Measurements from ENCODE around the gene MAP3K14. TPM values are rescaled to one million over a fixed set of nuclear protein-coding genes. Genes with fewer than 3 reads are reported as not detected.
A peak's percentile ranks its signal among the peaks of the same experiment; 100 is the strongest.

Gene MAP3K14
- total RNA-seq (2013; cell fraction: nucleolus; rRNA removed), result 26.9 and 29.0 TPM in 2 replicates
- total RNA-seq (2014; rRNA removed) (18.0 and 21.2 TPM in 2 replicates), total RNA-seq (2014; rRNA removed; fragmentation: Illumina TruSeq; extraction: Trizol) (7.5 and 9.3 TPM in 2 replicates), total RNA-seq (2021) (33.3 and 35.9 TPM in 2 replicates), polyA plus RNA-seq (2011; rRNA removed) (4.8 and 12.4 TPM in 2 replicates), polyA plus RNA-seq (2014; fragmentation: Illumina TruSeq; extraction: Trizol) (6.7 and 18.2 TPM in 2 replicates), polyA plus RNA-seq (2014; fragmentation: Nextera tagmentation; extraction: Ambion mirVana) (1 to 10 TPM; 2.1 to 4.5 TPM), polyA plus RNA-seq (2014; rRNA removed) (23.9 and 24.4 TPM in 2 replicates), polyA plus RNA-seq (2016; fragmentation: Nextera tagmentation; extraction: Ambion mirVana) (10 to 100 TPM; 23.2 to 25.1 TPM), polyA minus RNA-seq (2011; rRNA and poly(A)+ RNA removed) (9.2 and 17.2 TPM in 2 replicates), Bru-seq, nascent RNA (percentile 95 among the genes with signal in this experiment), BruChase-seq, experiment 1, labeled RNA remaining after a 6-hour chase (percentile 84 among the genes with signal in this experiment), BruChase-seq, experiment 2, labeled RNA remaining after a 2-hour chase (percentile 87 among the genes with signal in this experiment)
- polyA plus RNA-seq (2011; ENCODE audit: low read depth), result 7.5 TPM
- polyA plus RNA-seq (2011; cell fraction: cytosol; rRNA removed), result 16.6 and 19.6 TPM in 2 replicates
- polyA plus RNA-seq (2011; cell fraction: nucleus; rRNA removed), result 24.6 and 35.3 TPM in 2 replicates
- 17.1 and 17.4 TPM in 2 replicates for polyA plus RNA-seq (2012)
- 6.3 and 8.7 TPM in 2 replicates for polyA minus RNA-seq (2011; cell fraction: cytosol; rRNA and poly(A)+ RNA removed)
- 5.9 and 10.3 TPM in 2 replicates for polyA minus RNA-seq (2011; cell fraction: nucleus; rRNA and poly(A)+ RNA removed)
- long read RNA-seq, experiment 1, full-length matches to known transcripts, result 4 of 7 reads
- long read RNA-seq, experiment 1, partial matches to known transcripts, result 1 of 7 reads
- long read RNA-seq, experiment 1, other reads (novel, unspliced or antisense), result 2 of 7 reads
- long read RNA-seq, experiment 2, partial matches to known transcripts, result 2 of 8 reads
- long read RNA-seq, experiment 2, other reads (novel, unspliced or antisense), result 6 of 8 reads

GRCh38 chr17:45316434-45317110 lies at the start of gene MAP3K14:
Gene MAP3K14 (minus strand): TSS chr17:45317020. CDS start chr17:45290745, 26,275 bp downstream.
- Histone ChIP-seq H3K4me1 (ENCODE audit: control insufficient read depth, insufficient read depth, low read length) (peaks cover 43% of the 10 kb centered on the region), H3K27ac (ENCODE audit: control insufficient read depth, insufficient read depth) (peak within 1 kb of the TSS; percentile 91), H3K4me3 (peak within 1 kb of the TSS; percentile 92), H3K27me3 (replicated peaks in 1 of 2; ENCODE audit: control insufficient read depth in 2 of 2, insufficient read depth in 2 of 2, low read length in 1 of 2) (no peaks in the 10 kb centered on the region), H3K9ac (ENCODE audit: control insufficient read depth, insufficient read depth, low read length) (peak within 1 kb of the TSS; percentile 95), H3K4me2 (ENCODE audit: control insufficient read depth, insufficient read depth) (peak within 1 kb of the TSS; percentile 96), H4K20me1 (ENCODE audit: control insufficient read depth, insufficient read depth) (no peaks in the 10 kb centered on the region), H2AFZ (ENCODE audit: control insufficient read depth, low read depth, low read length) (peak within 1 kb of the TSS; percentile 93), H3K9me3 (replicated peaks; ENCODE audit: control insufficient read depth, insufficient read depth, low read length) (no peaks in the 10 kb centered on the region), H3K36me3 (ENCODE audit: control insufficient read depth in 2 of 2, insufficient read depth in 2 of 2, low read length in 1 of 2) (no peaks in the 10 kb centered on the region; a peak in 2 of 4 replicates), H3K79me2 (ENCODE audit: control insufficient read depth, insufficient read depth, low read length) (peaks cover 52% of the 10 kb centered on the region)
- SMC1A ChIA-PET (ENCODE audit: uncharacterized antibody, unreplicated experiment), result interaction anchor here (0.7 to 17.3 kb wide), 21 partner anchors 10 to 90 kb away, joined by 3 to 171 read pairs (median 9); no protein-coding TSS in a partner anchor
- POLR2A ChIA-PET, result interaction anchor here (0.6 to 11.6 kb wide), 29 partner anchors 11 to 253 kb away, joined by 3 to 203 read pairs (median 4); partner anchors contain the start of genes FMNL1, HEXIM1 and HEXIM2
- CTCF ChIA-PET, result interaction anchor here (0.6 to 13.2 kb wide), 16 partner anchors 9 to 91 kb away, joined by 3 to 194 read pairs (median 8); no protein-coding TSS in a partner anchor
- WGBS (ENCODE audit: insufficient coverage, insufficient replicate concordance, low lambda C conversion rate, missing lambda C conversion rate), result under 1% methylated on average over 56 of the region's 83 CpGs
- FAIRE-seq (no peak), ATAC-seq (peak; percentile 37), DNase-seq (ENCODE audit: low read depth, low spot score) (no peak)
- no TSS peak for BruUV-seq (replicated peaks)
- RAD21 ChIA-PET (ENCODE audit: unreplicated experiment), result interaction anchor here (0.6 to 9.6 kb wide), 32 partner anchors 10 to 181 kb away, joined by 3 to 216 read pairs (median 6); partner anchors contain the start of genes ACBD4 and HEXIM2
- intact Hi-C loops (cut with micrococcal nuclease; ENCODE audit: unreplicated experiment) (loop anchor here (1.0 to 5.0 kb wide), 4 partner anchors 13 to 89 kb away; no protein-coding TSS in a partner anchor), in situ Hi-C loops (cut with MboI) (no loop called here)
- TF ChIP-seq, protein P1, sequence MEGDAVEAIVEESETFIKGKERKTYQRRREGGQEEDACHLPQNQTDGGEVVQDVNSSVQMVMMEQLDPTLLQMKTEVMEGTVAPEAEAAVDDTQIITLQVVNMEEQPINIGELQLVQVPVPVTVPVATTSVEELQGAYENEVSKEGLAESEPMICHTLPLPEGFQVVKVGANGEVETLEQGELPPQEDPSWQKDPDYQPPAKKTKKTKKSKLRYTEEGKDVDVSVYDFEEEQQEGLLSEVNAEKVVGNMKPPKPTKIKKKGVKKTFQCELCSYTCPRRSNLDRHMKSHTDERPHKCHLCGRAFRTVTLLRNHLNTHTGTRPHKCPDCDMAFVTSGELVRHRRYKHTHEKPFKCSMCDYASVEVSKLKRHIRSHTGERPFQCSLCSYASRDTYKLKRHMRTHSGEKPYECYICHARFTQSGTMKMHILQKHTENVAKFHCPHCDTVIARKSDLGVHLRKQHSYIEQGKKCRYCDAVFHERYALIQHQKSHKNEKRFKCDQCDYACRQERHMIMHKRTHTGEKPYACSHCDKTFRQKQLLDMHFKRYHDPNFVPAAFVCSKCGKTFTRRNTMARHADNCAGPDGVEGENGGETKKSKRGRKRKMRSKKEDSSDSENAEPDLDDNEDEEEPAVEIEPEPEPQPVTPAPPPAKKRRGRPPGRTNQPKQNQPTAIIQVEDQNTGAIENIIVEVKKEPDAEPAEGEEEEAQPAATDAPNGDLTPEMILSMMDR (IDR thresholded peaks at IDR 0.05 in 2 of 3, conservative IDR thresholded peaks at IDR 0.05 in 1 of 3; ENCODE audit: control insufficient read depth in 2 of 3, extremely low read depth in 1 of 3, insufficient read depth in 1 of 3, low read depth in 3 of 3, low read length in 3 of 3), result peak in 2 of 3 experiments; percentile 21 to 22; a peak in 3 of 6 replicates
- TF ChIP-seq NFXL1 (IDR thresholded peaks at IDR 0.05; ENCODE audit: borderline replicate concordance) (no peak), USF2 (IDR thresholded peaks at IDR 0.05; ENCODE audit: borderline replicate concordance, low read depth, low read length) (no peak), ZNF217 (IDR thresholded peaks at IDR 0.05) (peak; percentile 84), WRNIP1 (IDR thresholded peaks at IDR 0.05; ENCODE audit: borderline replicate concordance, low read depth, low read length) (no peak), POU2F2 (IDR thresholded peaks at IDR 0.05; ENCODE audit: borderline replicate concordance, low read depth, low read length) (peak; percentile 72; the same call in 2 of the 3 replicates), SMAD1 (IDR thresholded peaks at IDR 0.05; ENCODE audit: low read depth, partially characterized antibody) (no peak), SMC3 (IDR thresholded peaks at IDR 0.05; ENCODE audit: borderline replicate concordance, low read length) (0 out of 2 replicates have a peak, but pooled peaks have one; percentile 30), IRF4 (IDR thresholded peaks at IDR 0.05; ENCODE audit: low read depth, low read length) (no peak), TCF12 (IDR thresholded peaks at IDR 0.05; ENCODE audit: low read depth, low read length) (0 out of 2 replicates have a peak, but pooled peaks have one; percentile 1)
- TF ChIP-seq, protein P2, sequence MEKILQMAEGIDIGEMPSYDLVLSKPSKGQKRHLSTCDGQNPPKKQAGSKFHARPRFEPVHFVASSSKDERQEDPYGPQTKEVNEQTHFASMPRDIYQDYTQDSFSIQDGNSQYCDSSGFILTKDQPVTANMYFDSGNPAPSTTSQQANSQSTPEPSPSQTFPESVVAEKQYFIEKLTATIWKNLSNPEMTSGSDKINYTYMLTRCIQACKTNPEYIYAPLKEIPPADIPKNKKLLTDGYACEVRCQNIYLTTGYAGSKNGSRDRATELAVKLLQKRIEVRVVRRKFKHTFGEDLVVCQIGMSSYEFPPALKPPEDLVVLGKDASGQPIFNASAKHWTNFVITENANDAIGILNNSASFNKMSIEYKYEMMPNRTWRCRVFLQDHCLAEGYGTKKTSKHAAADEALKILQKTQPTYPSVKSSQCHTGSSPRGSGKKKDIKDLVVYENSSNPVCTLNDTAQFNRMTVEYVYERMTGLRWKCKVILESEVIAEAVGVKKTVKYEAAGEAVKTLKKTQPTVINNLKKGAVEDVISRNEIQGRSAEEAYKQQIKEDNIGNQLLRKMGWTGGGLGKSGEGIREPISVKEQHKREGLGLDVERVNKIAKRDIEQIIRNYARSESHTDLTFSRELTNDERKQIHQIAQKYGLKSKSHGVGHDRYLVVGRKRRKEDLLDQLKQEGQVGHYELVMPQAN (conservative IDR thresholded peaks at IDR 0.05), result peak; percentile 93

All from GM12878 (cell line).